Measurements from ENCODE around the gene TBC1D22A.

GRCh38 chr22:47175151-47176025, 412.9 kb downstream of the TBC1D22A start:
- TF ChIP-seq CTCF (IDR thresholded peaks at IDR 0.05; ENCODE audit: low read length): no peak
- TF ChIP-seq EZH2phosphoT487 (IDR thresholded peaks at IDR 0.05; ENCODE audit: low read length): no peak
